Keratinocyte (primary cell): Measurements from ENCODE around the gene ALCAM. TPM values are rescaled to one million over a fixed set of nuclear protein-coding genes. Genes with fewer than 3 reads are reported as not detected.

ENCODE experiments used
- DNase-seq: peaks from one replicate; pipeline ENCODE4 v3.0.0-alpha.2; 2011; ENCODE audit warnings: low read depth, missing footprints, low spot score
- FAIRE-seq: peaks from 2 replicates; lab custom pipeline; 2011; peaks lifted over from hg19 to GRCh38; lab: Jason Lieb, UNC
- H2AFZ ChIP-seq: 2 replicates; pipeline ENCODE4 v1.6.0; 2012; ENCODE audit warnings: low read length, control low read depth, inconsistent platforms; ENCODE audit not compliant: control insufficient read depth
- H3K27ac ChIP-seq: 2 replicates; pipeline ENCODE4 v1.5.1; 2011; ENCODE audit warnings: low read length; ENCODE audit not compliant: control insufficient read depth, insufficient read depth
- H3K27me3 ChIP-seq: 3 replicates; pipeline ENCODE4 v1.6.0; 2011; ENCODE audit warnings: low read length; ENCODE audit not compliant: control insufficient read depth, insufficient read depth; ENCODE audit errors: extremely low read depth
- H3K36me3 ChIP-seq, 2 experiments: 2 replicates in 1 of 2; 3 replicates in 1 of 2; pipeline ENCODE4 v1.5.1; 2011; ENCODE audit warnings: low read length in 2 of 2, mild to moderate bottlenecking in 1 of 2; ENCODE audit not compliant: control insufficient read depth in 2 of 2, insufficient read depth in 2 of 2; ENCODE audit errors: extremely low read depth in 1 of 2
- H3K4me1 ChIP-seq: 3 replicates; pipeline ENCODE4 v1.5.1; 2011; ENCODE audit warnings: low read length; ENCODE audit not compliant: control insufficient read depth, insufficient read depth; ENCODE audit errors: extremely low read depth
- H3K4me2 ChIP-seq: 3 replicates; pipeline ENCODE4 v1.6.0; 2011; ENCODE audit warnings: low read depth, low read length; ENCODE audit not compliant: control insufficient read depth, insufficient read depth; ENCODE audit errors: extremely low read depth
- H3K4me3 ChIP-seq, 3 experiments: fragments of 200-600 bp in 1 of 3; sonication (generic) in 1 of 3; 2 replicates in 2 of 3; 3 replicates in 1 of 3; pipeline ENCODE4 v1.5.1; 2011 to 2016; ENCODE audit warnings: low read length in 3 of 3, mild to moderate bottlenecking in 3 of 3, control low read depth in 2 of 3, inconsistent platforms in 1 of 3, low read depth in 1 of 3, mixed read lengths in 1 of 3, mixed run types in 1 of 3, moderate library complexity in 1 of 3; ENCODE audit not compliant: control insufficient read depth in 2 of 3, insufficient read depth in 2 of 3; ENCODE audit errors: extremely low read depth in 1 of 3
- H3K79me2 ChIP-seq: 2 replicates; pipeline ENCODE4 v1.6.0; 2012; ENCODE audit warnings: low read length; ENCODE audit not compliant: control insufficient read depth, insufficient read depth
- H3K9ac ChIP-seq: 3 replicates; pipeline ENCODE4 v1.6.0; 2011; ENCODE audit warnings: low read length; ENCODE audit not compliant: control insufficient read depth, insufficient read depth; ENCODE audit errors: extremely low read depth
- H3K9me1 ChIP-seq: 3 replicates; pipeline ENCODE4 v1.6.0; 2011; ENCODE audit warnings: low read length; ENCODE audit not compliant: control insufficient read depth, insufficient read depth; ENCODE audit errors: extremely low read depth
- H3K9me3 ChIP-seq: 2 replicates; pipeline ENCODE4 v1.5.1; 2012; ENCODE audit warnings: low read depth, low read length; ENCODE audit not compliant: control insufficient read depth
- H4K20me1 ChIP-seq: 3 replicates; pipeline ENCODE4 v1.6.0; 2011; ENCODE audit warnings: low read length; ENCODE audit not compliant: control insufficient read depth, insufficient read depth; ENCODE audit errors: extremely low read depth
- EZH2 ChIP-seq: IDR thresholded peaks from one replicate; pipeline ENCODE4 v1.6.1; 2012; ENCODE audit warnings: inconsistent platforms, mild to moderate bottlenecking, low read length, moderate library complexity
- dilution Hi-C: fragments of 300-500 bp; cut with MboI; formaldehyde crosslinking; loops from one replicate; pipeline ENCODE4 v1.7.0; 2020; ENCODE audit warnings: low sequenced_read_pairs; ENCODE audit not compliant: extremely low pct_ligation_motif_present
- polyA plus RNA-seq, 5 experiments: library from polyadenylated mRNA; depleted of rRNA in 3 of 5; stranded (reverse) in 3 of 5; stranded (forward) in 1 of 5; unstranded in 1 of 5; fragments of >200 nt; gene quantifications; 1 replicate in 1 of 5; 2 replicates in 3 of 5; 3 replicates in 1 of 5; pipeline versions ENCODE4 v1.2.1 to v1.2.3, GENCODE V29; 2011 to 2012; ENCODE audit warnings: missing spikeins in 2 of 5, low read depth in 1 of 5, low replicate concordance in 1 of 5
- TF ChIP-seq, protein P1 (sequence below), 3 experiments: IDR thresholded peaks in 1 of 3; conservative IDR thresholded peaks in 1 of 3; optimal IDR thresholded peaks in 1 of 3; 2 replicates in 2 of 3; 3 replicates in 1 of 3; pipeline versions ENCODE3 to v1.5.1; 2011; ENCODE audit warnings: low read length in 3 of 3, mild to moderate bottlenecking in 3 of 3, moderate library complexity in 2 of 3, control low read depth in 1 of 3, inconsistent platforms in 1 of 3; ENCODE audit not compliant: insufficient read depth in 2 of 3; ENCODE audit errors: extremely low read depth in 1 of 3

The ALCAM gene
- polyA plus RNA-seq, 1 donor (not counting 4 experiments of a cell fraction or from before 2014, with no cell fraction given), result 71.3 TPM

DNA sequence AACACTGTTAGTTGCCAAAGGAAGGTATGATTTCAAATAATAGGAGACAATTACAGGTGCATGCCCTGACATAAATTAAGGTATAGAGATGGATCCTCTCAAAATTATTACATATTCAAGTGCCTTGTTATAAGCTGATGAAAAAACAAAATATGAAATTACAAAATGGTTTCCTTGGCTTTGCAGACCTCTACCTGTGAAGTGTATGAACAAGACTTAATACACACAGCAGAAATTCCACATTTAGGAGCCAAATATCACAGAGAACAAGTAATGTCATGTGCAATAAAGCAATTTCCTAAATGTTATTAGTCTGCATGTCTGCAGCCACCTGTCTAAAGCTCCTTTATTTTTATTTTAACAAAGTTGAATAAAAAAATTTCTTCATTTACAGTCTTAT, 151.5 kb downstream of the ALCAM start:
- dilution Hi-C loops, result no loop called here

DNA sequence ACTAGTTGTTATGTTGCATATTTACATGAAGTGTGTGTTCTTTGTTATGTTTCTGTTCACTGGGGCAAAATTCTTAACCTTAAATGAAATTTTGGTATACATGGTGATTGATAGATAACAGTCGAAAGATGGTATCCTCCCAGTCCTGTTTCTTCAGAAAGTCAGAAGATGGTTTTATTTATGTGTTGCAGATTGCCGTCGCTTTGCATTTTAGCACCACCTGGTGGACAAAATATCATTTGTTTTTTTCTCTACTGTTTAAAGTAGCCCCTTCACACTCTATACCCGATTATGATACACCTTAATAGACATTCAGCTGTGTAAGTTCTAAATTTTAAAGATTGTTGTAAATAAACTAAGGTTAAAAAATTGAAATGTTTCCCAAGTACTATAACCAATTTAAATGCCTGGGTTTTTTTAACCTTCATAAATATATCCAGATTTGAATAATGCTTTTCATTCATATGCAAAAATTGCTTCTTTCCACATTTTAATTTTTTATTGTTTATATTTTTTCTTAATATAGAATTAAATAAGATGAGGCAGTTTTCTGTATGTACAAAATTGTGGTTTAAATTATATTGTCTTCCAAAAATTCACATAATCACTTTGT, 152.2 kb downstream of the ALCAM start:
- no peak overlapping the region for H3K27ac ChIP-seq
- no peaks in the 10 kb centered on the region for H3K9me1 ChIP-seq
- dilution Hi-C loops, result no loop called here
- FAIRE-seq (peak; percentile 48), DNase-seq (peak; percentile 13)
- H3K9me3 ChIP-seq, result no peaks in the 10 kb centered on the region
- H3K27me3 ChIP-seq, result no peaks in the 10 kb centered on the region
- no peaks in the 10 kb centered on the region for H3K4me1 ChIP-seq
- no peak overlapping the region for H2AFZ ChIP-seq
- TF ChIP-seq, protein P1, sequence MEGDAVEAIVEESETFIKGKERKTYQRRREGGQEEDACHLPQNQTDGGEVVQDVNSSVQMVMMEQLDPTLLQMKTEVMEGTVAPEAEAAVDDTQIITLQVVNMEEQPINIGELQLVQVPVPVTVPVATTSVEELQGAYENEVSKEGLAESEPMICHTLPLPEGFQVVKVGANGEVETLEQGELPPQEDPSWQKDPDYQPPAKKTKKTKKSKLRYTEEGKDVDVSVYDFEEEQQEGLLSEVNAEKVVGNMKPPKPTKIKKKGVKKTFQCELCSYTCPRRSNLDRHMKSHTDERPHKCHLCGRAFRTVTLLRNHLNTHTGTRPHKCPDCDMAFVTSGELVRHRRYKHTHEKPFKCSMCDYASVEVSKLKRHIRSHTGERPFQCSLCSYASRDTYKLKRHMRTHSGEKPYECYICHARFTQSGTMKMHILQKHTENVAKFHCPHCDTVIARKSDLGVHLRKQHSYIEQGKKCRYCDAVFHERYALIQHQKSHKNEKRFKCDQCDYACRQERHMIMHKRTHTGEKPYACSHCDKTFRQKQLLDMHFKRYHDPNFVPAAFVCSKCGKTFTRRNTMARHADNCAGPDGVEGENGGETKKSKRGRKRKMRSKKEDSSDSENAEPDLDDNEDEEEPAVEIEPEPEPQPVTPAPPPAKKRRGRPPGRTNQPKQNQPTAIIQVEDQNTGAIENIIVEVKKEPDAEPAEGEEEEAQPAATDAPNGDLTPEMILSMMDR (optimal IDR thresholded peaks at IDR 0.05 in 1 of 3, IDR thresholded peaks at IDR 0.05 in 1 of 3, conservative IDR thresholded peaks at IDR 0.05 in 1 of 3; ENCODE audit: extremely low read depth in 1 of 3, insufficient read depth in 2 of 3, low read length in 3 of 3), result peak; percentile 23 to 45 (median 41)
- TF ChIP-seq EZH2, result no peak
- no peaks in the 10 kb centered on the region for H4K20me1 ChIP-seq
- no peak overlapping the region for H3K4me3 ChIP-seq
- no peaks in the 10 kb centered on the region for H3K36me3 ChIP-seq
- H3K79me2 ChIP-seq, result peaks cover 10% of the 10 kb centered on the region
- H3K9ac ChIP-seq, result no peak overlapping the region
- no peak overlapping the region for H3K4me2 ChIP-seq

More for the DNA sequence above, 151.5 kb downstream of the ALCAM start:
- H3K36me3 ChIP-seq, result no peaks in the 10 kb centered on the region
- DNase-seq (no peak), FAIRE-seq (no peak)
- peaks cover 10% of the 10 kb centered on the region for H3K79me2 ChIP-seq
- H3K9me1 ChIP-seq, result no peaks in the 10 kb centered on the region
- H3K4me1 ChIP-seq, result peaks cover under 1% of the 10 kb centered on the region
- no peaks in the 10 kb centered on the region for H3K9me3 ChIP-seq
- H3K4me3 ChIP-seq, result no peak overlapping the region
- TF ChIP-seq EZH2, result no peak
- TF ChIP-seq, protein P1 (optimal IDR thresholded peaks at IDR 0.05 in 1 of 3, IDR thresholded peaks at IDR 0.05 in 1 of 3, conservative IDR thresholded peaks at IDR 0.05 in 1 of 3; ENCODE audit: extremely low read depth in 1 of 3, insufficient read depth in 2 of 3, low read length in 3 of 3), result no peak
- no peaks in the 10 kb centered on the region for H4K20me1 ChIP-seq
- no peak overlapping the region for H2AFZ ChIP-seq
- H3K9ac ChIP-seq, result no peak overlapping the region
- no peaks in the 10 kb centered on the region for H3K27me3 ChIP-seq
- H3K27ac ChIP-seq, result no peak overlapping the region
- H3K4me2 ChIP-seq, result no peak overlapping the region
